Vagina (tissue), 2 donors: ENCODE results near the gene DTX4. TPM values are rescaled to one million over a fixed set of nuclear protein-coding genes. Genes with fewer than 3 reads are reported as not detected.

ENCODE experiments used
- DNase-seq, 2 donors: peaks; one replicate each; pipeline ENCODE4 v3.0.0-alpha.2; 2017; ENCODE audit errors: extremely low spot score in 2 of 2
- H3K27ac ChIP-seq: fragments of 200-600 bp; sonication (generic); one replicate; pipeline ENCODE4 v1.5.1; 2019
- H3K27me3 ChIP-seq: fragments of 200-600 bp; sonication (generic); one replicate; pipeline ENCODE4 v1.5.1; 2019
- H3K36me3 ChIP-seq, 2 donors: fragments of 200-600 bp; sonication (generic); one replicate each; pipeline ENCODE4 v1.5.1; 2017 to 2019
- H3K4me1 ChIP-seq: fragments of 200-600 bp; sonication (generic); one replicate; pipeline ENCODE4 v1.5.1; 2019
- H3K4me3 ChIP-seq, 2 donors: fragments of 200-600 bp; sonication (generic); 1 replicate in 1 of 2; 2 replicates in 1 of 2; pipeline ENCODE4 v1.5.1; 2016 to 2019
- H3K9me3 ChIP-seq: fragments of 200-600 bp; sonication (generic); one replicate; pipeline ENCODE4 v1.5.1; 2019
- CTCF ChIP-seq, 3 experiments: fragments of 450-650 bp in 2 of 3; fragments of 200-600 bp in 1 of 3; sonication (generic) in 1 of 3; IDR thresholded peaks; one replicate each; pipeline ENCODE4 v1.5.1; 2017 to 2019; ENCODE audit warnings: antibody characterized with exemption in 3 of 3, mild to moderate bottlenecking in 2 of 3, moderate library complexity in 2 of 3
- POLR2A ChIP-seq, 2 donors: fragments of 450-650 bp; IDR thresholded peaks; one replicate each; pipeline ENCODE4 v1.6.1; 2017; ENCODE audit warnings: antibody characterized with exemption in 2 of 2, mild to moderate bottlenecking in 2 of 2, moderate library complexity in 2 of 2
- POLR2AphosphoS5 ChIP-seq, 2 donors: sonication (generic); formaldehyde crosslinking; IDR thresholded peaks; one replicate each; pipeline ENCODE4 v1.9.0; 2017; ENCODE audit warnings: antibody characterized with exemption in 2 of 2, mild to moderate bottlenecking in 2 of 2, low read depth in 1 of 2; ENCODE audit not compliant: insufficient read depth in 1 of 2
- intact Hi-C: fragments of 100-400 bp; cut with DNase I; formaldehyde crosslinking; loops from one replicate; pipeline ENCODE4 v1.15.1; 2023
- total RNA-seq: library from RNA; depleted of rRNA; stranded (reverse); fragments of >200 nt; gene quantifications from one replicate; pipeline ENCODE4 v1.2.3, GENCODE V29; 2016

The DTX4 gene
- total RNA-seq, 1 donor from 2014 or later, result 8.1 TPM

- Histone ChIP-seq H3K36me3 (peaks cover 0 to 6% of the 10 kb centered on the region in 2 donors), H3K4me3 (no peak overlapping the region), H3K27ac (no peak overlapping the region), H3K9me3 (no peaks in the 10 kb centered on the region), H3K27me3 (no peaks in the 10 kb centered on the region), H3K4me1 (peaks cover 26% of the 10 kb centered on the region)
- no peak for TF ChIP-seq POLR2A (IDR thresholded peaks at IDR 0.05)
- no peak for TF ChIP-seq CTCF (IDR thresholded peaks at IDR 0.05)
- intact Hi-C loops, result no loop called here
- DNase-seq, result no peak
These were observed 12.9 kb downstream of the DTX4 start for GRCh38 chr11:59184691-59185339.

GRCh38 chr11:59185386-59185945, 13.5 kb downstream of the DTX4 start:
- peaks cover 26% of the 10 kb centered on the region for H3K4me1 ChIP-seq
- no peak overlapping the region for H3K4me3 ChIP-seq
- H3K27me3 ChIP-seq, result no peaks in the 10 kb centered on the region
- intact Hi-C loops, result no loop called here
- TF ChIP-seq POLR2A (IDR thresholded peaks at IDR 0.05), result no peak
- TF ChIP-seq CTCF (IDR thresholded peaks at IDR 0.05), result no peak
- TF ChIP-seq POLR2AphosphoS5 (IDR thresholded peaks at IDR 0.05; ENCODE audit: insufficient read depth in 1 of 2, low read depth in 1 of 2), result no peak
- H3K36me3 ChIP-seq, result peaks cover 0 to 6% of the 10 kb centered on the region in 2 donors
- no peaks in the 10 kb centered on the region for H3K9me3 ChIP-seq
- H3K27ac ChIP-seq, result no peak overlapping the region
- DNase-seq, result no peak

GRCh38 chr11:59186130-59186594, 14.2 kb downstream of the DTX4 start:
- Histone ChIP-seq H3K27me3 (no peaks in the 10 kb centered on the region), H3K36me3 (peaks cover 0 to 6% of the 10 kb centered on the region in 2 donors), H3K4me3 (no peak overlapping the region), H3K4me1 (peaks cover 26% of the 10 kb centered on the region), H3K27ac (no peak overlapping the region), H3K9me3 (no peaks in the 10 kb centered on the region)
- intact Hi-C loops, result no loop called here
- DNase-seq, result no peak
- no peak for TF ChIP-seq POLR2AphosphoS5 (IDR thresholded peaks at IDR 0.05; ENCODE audit: insufficient read depth in 1 of 2, low read depth in 1 of 2)
- peak in 1 of 3 experiments; percentile 30 for TF ChIP-seq CTCF (IDR thresholded peaks at IDR 0.05)
- no peak for TF ChIP-seq POLR2A (IDR thresholded peaks at IDR 0.05)

GRCh38 chr11:59187035-59187434, 15.1 kb downstream of the DTX4 start:
- H3K4me1 ChIP-seq, result peaks cover 26% of the 10 kb centered on the region
- TF ChIP-seq POLR2A (IDR thresholded peaks at IDR 0.05) (no peak), CTCF (IDR thresholded peaks at IDR 0.05) (no peak), POLR2AphosphoS5 (IDR thresholded peaks at IDR 0.05; ENCODE audit: insufficient read depth in 1 of 2, low read depth in 1 of 2) (no peak)
- DNase-seq, result no peak
- H3K27ac ChIP-seq, result no peak overlapping the region
- H3K36me3 ChIP-seq, result peaks cover 0 to 3% of the 10 kb centered on the region in 2 donors
- H3K9me3 ChIP-seq, result no peaks in the 10 kb centered on the region
- H3K4me3 ChIP-seq, result no peak overlapping the region
- intact Hi-C loops, result no loop called here
- H3K27me3 ChIP-seq, result no peaks in the 10 kb centered on the region

GRCh38 chr11:59187587-59187986, 15.7 kb downstream of the DTX4 start:
- peak in 1 of 2 donors; percentile 95 for DNase-seq
- Histone ChIP-seq H3K27ac (no peak overlapping the region), H3K27me3 (no peaks in the 10 kb centered on the region), H3K4me3 (no peak overlapping the region), H3K36me3 (no peaks in the 10 kb centered on the region), H3K9me3 (no peaks in the 10 kb centered on the region), H3K4me1 (peaks cover 26% of the 10 kb centered on the region)
- intact Hi-C loops, result no loop called here
- no peak for TF ChIP-seq CTCF (IDR thresholded peaks at IDR 0.05)
- no peak for TF ChIP-seq POLR2A (IDR thresholded peaks at IDR 0.05)
- peak in 1 of 2 donors; percentile 88 for TF ChIP-seq POLR2AphosphoS5 (IDR thresholded peaks at IDR 0.05; ENCODE audit: insufficient read depth in 1 of 2, low read depth in 1 of 2)
